ENCODE results near the gene NOL12. TPM values are rescaled to one million over a fixed set of nuclear protein-coding genes. Genes with fewer than 3 reads are reported as not detected.

The NOL12 gene
- polyA plus RNA-seq, 2 of the 4 experiments (the other 2 are of a cell fraction), result 23.0 to 37.3 TPM

DNA sequence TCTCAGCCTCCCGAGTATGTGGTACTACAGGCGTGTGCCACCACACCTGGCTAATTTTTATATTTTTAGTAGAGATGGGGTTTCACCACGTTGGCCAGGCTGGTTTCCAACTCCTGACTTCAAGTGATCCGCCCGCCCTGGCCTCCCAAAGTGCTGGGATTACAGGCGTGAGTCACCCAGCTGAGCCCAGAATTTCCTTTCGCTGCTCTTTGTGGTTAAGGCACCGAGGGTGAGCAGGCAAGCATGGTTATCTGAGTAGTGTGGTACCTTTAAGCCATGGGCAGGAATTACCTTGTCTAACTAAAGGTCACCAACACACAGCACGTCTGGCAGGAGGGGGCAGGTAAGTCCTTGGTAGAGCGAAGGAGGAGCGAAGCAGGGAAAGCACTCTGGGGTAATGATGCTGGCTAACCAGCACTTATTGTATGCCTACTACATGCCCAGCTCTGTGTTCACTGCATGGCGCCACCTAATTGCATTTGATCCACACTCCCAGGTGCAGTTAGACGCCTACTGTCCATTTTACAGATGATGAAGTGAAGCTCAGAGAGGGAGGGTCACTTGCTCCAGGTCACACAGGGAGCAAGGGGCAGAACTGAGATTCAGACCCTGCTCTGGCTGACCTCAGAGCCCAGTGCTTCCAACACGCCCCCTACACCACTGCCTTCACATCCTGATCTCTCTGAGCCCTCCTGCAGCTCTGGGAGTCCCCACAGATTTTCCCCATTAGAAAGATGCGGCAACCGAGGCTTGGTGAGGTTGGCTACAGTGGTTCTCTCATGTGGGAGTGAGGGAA is 56.4 kb downstream of the NOL12 start:
- Histone ChIP-seq H3K27ac (peak overlapping the region; percentile 38 to 100; a peak in 5 of 6 replicates), H3K4me1 (peaks cover 50% of the 10 kb centered on the region), H3K9me3 (no peaks in the 10 kb centered on the region), H3K4me2 (peak overlapping the region; percentile 34), H3K4me3 (no peak overlapping the region)
- FAIRE-seq (no peak), ATAC-seq (no peak), DNase-seq (ENCODE audit: low read depth in 1 of 2, low spot score in 1 of 2) (no peak)
- 52% methylated on average over 8 of the region's 16 CpGs for WGBS (ENCODE audit: missing lambda C conversion rate)
- ChIA-PET CTCF (interaction anchor here (0.6 to 1.3 kb wide), 4 partner anchors 10 to 99 kb away, joined by 3 to 4 read pairs (median 3); no protein-coding TSS in a partner anchor), POLR2A (interaction anchor here (0.6 kb wide), 1 partner anchor 31 kb away, joined by 3 read pairs; no protein-coding TSS in a partner anchor)
- TF ChIP-seq FOSL2 (IDR thresholded peaks at IDR 0.05) (no peak), FOSL2 (CRISPR knock-in tag; IDR thresholded peaks at IDR 0.05) (peak; percentile 44; the same call in 1 of the 2 replicates), MAX (IDR thresholded peaks at IDR 0.05) (peak; percentile 34; the same call in 1 of the 2 replicates), NR3C1 (IDR thresholded peaks at IDR 0.05) (no peak), JUN (IDR thresholded peaks at IDR 0.05) (no peak)

Small RNAs within 50 kb of the gene (small RNA-seq; reads per million reads assigned to genes)
- 0 to 1.3 (median 0) reads per million in 6 experiments for gene RN7SL385P

Other genes with a start within 250 kb of the NOL12 start
- gene MFNG, start 200.0 kb upstream of the NOL12 start, polyA plus RNA-seq (2011; rRNA removed), result 1.2 and 2.0 TPM in 2 replicates
- 1.7 to 1.8 TPM (median 1.7 TPM) in 3 replicates for gene MFNG, start 200.0 kb upstream of the NOL12 start, polyA plus RNA-seq (2017; fragmentation: RNase III; extraction: RNeasy Plus Mini Kit Qiagen cat#74134 plus additional on column Dnase treatment)
- 8.3 and 11.1 TPM in 2 replicates for gene CARD10, start 166.9 kb upstream of the NOL12 start, polyA plus RNA-seq (2011; rRNA removed)
- gene CARD10, start 166.9 kb upstream of the NOL12 start, polyA plus RNA-seq (2017; fragmentation: RNase III; extraction: RNeasy Plus Mini Kit Qiagen cat#74134 plus additional on column Dnase treatment), result 14.1 to 16.1 TPM (median 15.3 TPM) in 3 replicates
- gene CDC42EP1, start 125.9 kb upstream of the NOL12 start, polyA plus RNA-seq (2011; rRNA removed), result 12.2 and 16.0 TPM in 2 replicates
- 20.2 to 21.5 TPM (median 20.3 TPM) in 3 replicates for gene CDC42EP1, start 125.9 kb upstream of the NOL12 start, polyA plus RNA-seq (2017; fragmentation: RNase III; extraction: RNeasy Plus Mini Kit Qiagen cat#74134 plus additional on column Dnase treatment)
- gene LGALS2, start 106.3 kb upstream of the NOL12 start, polyA plus RNA-seq (2011; rRNA removed), result 1.1 and 2.0 TPM in 2 replicates
- 0.45 to 0.75 TPM (median 0.63 TPM) in 3 replicates for gene LGALS2, start 106.3 kb upstream of the NOL12 start, polyA plus RNA-seq (2017; fragmentation: RNase III; extraction: RNeasy Plus Mini Kit Qiagen cat#74134 plus additional on column Dnase treatment)
- gene GGA1, start 77.5 kb upstream of the NOL12 start, polyA plus RNA-seq (2011; rRNA removed), result 20.5 and 22.0 TPM in 2 replicates
- 23.5 to 28.4 TPM (median 26.1 TPM) in 3 replicates for gene GGA1, start 77.5 kb upstream of the NOL12 start, polyA plus RNA-seq (2017; fragmentation: RNase III; extraction: RNeasy Plus Mini Kit Qiagen cat#74134 plus additional on column Dnase treatment)
- 1.6 and 1.8 TPM in 2 replicates for gene SH3BP1, start 46.7 kb upstream of the NOL12 start, polyA plus RNA-seq (2011; rRNA removed)
- 1.6 to 2.8 TPM (median 2.7 TPM) in 3 replicates for gene SH3BP1, start 46.7 kb upstream of the NOL12 start, polyA plus RNA-seq (2017; fragmentation: RNase III; extraction: RNeasy Plus Mini Kit Qiagen cat#74134 plus additional on column Dnase treatment)
- 13.1 and 17.9 TPM in 2 replicates for gene PDXP, start 27.6 kb upstream of the NOL12 start, polyA plus RNA-seq (2011; rRNA removed)
- gene PDXP, start 27.6 kb upstream of the NOL12 start, polyA plus RNA-seq (2017; fragmentation: RNase III; extraction: RNeasy Plus Mini Kit Qiagen cat#74134 plus additional on column Dnase treatment), result 10.5 to 11.5 TPM (median 10.8 TPM) in 3 replicates
- 584 and 723 TPM in 2 replicates for gene LGALS1, start 10.7 kb upstream of the NOL12 start, polyA plus RNA-seq (2011; rRNA removed)
- 1,477 to 1,633 TPM (median 1,616 TPM) in 3 replicates for gene LGALS1, start 10.7 kb upstream of the NOL12 start, polyA plus RNA-seq (2017; fragmentation: RNase III; extraction: RNeasy Plus Mini Kit Qiagen cat#74134 plus additional on column Dnase treatment)
- gene TRIOBP, start 10.7 kb downstream of the NOL12 start, polyA plus RNA-seq (2011; rRNA removed), result 15.7 and 32.6 TPM in 2 replicates
- gene TRIOBP, start 10.7 kb downstream of the NOL12 start, polyA plus RNA-seq (2017; fragmentation: RNase III; extraction: RNeasy Plus Mini Kit Qiagen cat#74134 plus additional on column Dnase treatment), result 25.5 to 29.5 TPM (median 26.0 TPM) in 3 replicates
- gene GCAT, start 121.6 kb downstream of the NOL12 start, polyA plus RNA-seq (2011; rRNA removed), result 1.2 and 1.3 TPM in 2 replicates
- gene GCAT, start 121.6 kb downstream of the NOL12 start, polyA plus RNA-seq (2017; fragmentation: RNase III; extraction: RNeasy Plus Mini Kit Qiagen cat#74134 plus additional on column Dnase treatment), result 2.1 to 3.1 TPM (median 2.6 TPM) in 3 replicates
- not detected in 2 replicates for gene GALR3, start 137.0 kb downstream of the NOL12 start, polyA plus RNA-seq (2011; rRNA removed)
- not detected in 3 replicates for gene GALR3, start 137.0 kb downstream of the NOL12 start, polyA plus RNA-seq (2017; fragmentation: RNase III; extraction: RNeasy Plus Mini Kit Qiagen cat#74134 plus additional on column Dnase treatment)
- gene ANKRD54, start 158.0 kb downstream of the NOL12 start, polyA plus RNA-seq (2011; rRNA removed), result 13.2 and 15.2 TPM in 2 replicates
- gene ANKRD54, start 158.0 kb downstream of the NOL12 start, polyA plus RNA-seq (2017; fragmentation: RNase III; extraction: RNeasy Plus Mini Kit Qiagen cat#74134 plus additional on column Dnase treatment), result 19.3 to 21.8 TPM (median 21.1 TPM) in 3 replicates
- 423 and 493 TPM in 2 replicates for gene EIF3L, start 163.1 kb downstream of the NOL12 start, polyA plus RNA-seq (2011; rRNA removed)
- gene EIF3L, start 163.1 kb downstream of the NOL12 start, polyA plus RNA-seq (2017; fragmentation: RNase III; extraction: RNeasy Plus Mini Kit Qiagen cat#74134 plus additional on column Dnase treatment), result 212 to 222 TPM (median 218 TPM) in 3 replicates
- gene MICALL1, start 220.0 kb downstream of the NOL12 start, polyA plus RNA-seq (2011; rRNA removed), result 10.4 and 11.1 TPM in 2 replicates
- gene MICALL1, start 220.0 kb downstream of the NOL12 start, polyA plus RNA-seq (2017; fragmentation: RNase III; extraction: RNeasy Plus Mini Kit Qiagen cat#74134 plus additional on column Dnase treatment), result 16.1 to 19.0 TPM (median 18.6 TPM) in 3 replicates